CD4-positive, CD25-positive, alpha-beta regulatory T cell (primary cell): Measurements from ENCODE around the gene DNTT. TPM values are rescaled to one million over a fixed set of nuclear protein-coding genes. Genes with fewer than 3 reads are reported as not detected.
A peak's percentile ranks its signal among the peaks of the same experiment; 100 is the strongest.

ENCODE experiments used
- ATAC-seq, 2 donors: fragments of 150-1000 bp; cut with Tn5 transposase; one replicate each; pipeline ENCODE4 v1.10.0; 2021; ENCODE audit warnings: low read depth in 2 of 2, moderate number of reproducible peaks in 2 of 2, moderate library complexity in 1 of 2
- DNase-seq, 3 donors: peaks; one replicate each; pipeline versions ENCODE4 v3.0.0 to v3.0.0-alpha.2; 2012 to 2022; ENCODE audit warnings: mixed read lengths in 1 of 3
- H3K27ac ChIP-seq: one replicate; pipeline ENCODE4 v1.7.0; 2013; ENCODE audit warnings: mild to moderate bottlenecking, low read length; ENCODE audit not compliant: insufficient read depth, poor library complexity, severe bottlenecking
- H3K27me3 ChIP-seq: one replicate; pipeline ENCODE4 v1.7.0; 2013; ENCODE audit warnings: low read length; ENCODE audit not compliant: control insufficient read depth, insufficient read depth
- H3K36me3 ChIP-seq: one replicate; pipeline ENCODE4 v1.7.0; 2013; ENCODE audit warnings: mild to moderate bottlenecking, low read length, moderate library complexity; ENCODE audit not compliant: control insufficient read depth, insufficient read depth
- H3K4me1 ChIP-seq: 2 replicates; pipeline ENCODE4 v1.7.0; 2013; ENCODE audit warnings: mild to moderate bottlenecking, low read length; ENCODE audit not compliant: insufficient read depth, control insufficient read depth, poor library complexity, severe bottlenecking
- H3K4me3 ChIP-seq: one replicate; pipeline ENCODE4 v1.7.0; 2013; ENCODE audit warnings: low read depth, mild to moderate bottlenecking, low read length, moderate library complexity
- H3K9me3 ChIP-seq, 2 experiments: 1 replicate in 1 of 2; 2 replicates in 1 of 2; pipeline ENCODE4 v1.7.0; 2013; ENCODE audit warnings: low read length in 2 of 2, mild to moderate bottlenecking in 1 of 2, moderate library complexity in 1 of 2; ENCODE audit not compliant: control insufficient read depth in 2 of 2
- H3K27ac Mint-ChIP-seq, 3 donors: one replicate each; pipeline ENCODE4 v1.8.0; 2020 to 2022; ENCODE audit warnings: mild to moderate bottlenecking in 3 of 3, mixed read lengths in 3 of 3, moderate library complexity in 2 of 3
- H3K27me3 Mint-ChIP-seq: one replicate; pipeline ENCODE4 v1.8.0; 2022; ENCODE audit warnings: mild to moderate bottlenecking, mixed read lengths
- H3K36me3 Mint-ChIP-seq: one replicate; pipeline ENCODE4 v1.8.0; 2020; ENCODE audit warnings: mixed read lengths
- H3K4me1 Mint-ChIP-seq, 4 donors: one replicate each; pipeline ENCODE4 v1.8.0; 2020 to 2022; ENCODE audit warnings: mixed read lengths in 4 of 4, mild to moderate bottlenecking in 1 of 4
- H3K4me3 Mint-ChIP-seq, 4 donors: one replicate each; pipeline ENCODE4 v1.8.0; 2020 to 2022; ENCODE audit warnings: mild to moderate bottlenecking in 4 of 4, mixed read lengths in 4 of 4, moderate library complexity in 3 of 4
- H3K9me3 Mint-ChIP-seq, 7 donors: one replicate each; pipeline ENCODE4 v1.8.0; 2020 to 2022; ENCODE audit warnings: mixed read lengths in 7 of 7, mild to moderate bottlenecking in 3 of 7, moderate library complexity in 2 of 7
- polyA plus RNA-seq, 4 donors: library from polyadenylated mRNA; unstranded; fragments of 300-500 nt; fragmentation: Illumina TruSeq; gene quantifications; one replicate each; pipeline ENCODE4 v1.2.3, GENCODE V29; 2021
- total RNA-seq: library from RNA; stranded (reverse); gene quantifications from one replicate; pipeline ENCODE4 v1.2.3, GENCODE V29; 2022

The DNTT gene
- total and polyA plus RNA-seq, 5 donors from 2014 or later = 0.24 TPM; not detected in 4

- Histone ChIP-seq H3K27me3 (peaks cover 7% of the 10 kb centered on the region), H3K4me1 (no peaks in the 10 kb centered on the region), H3K4me3 (no peak overlapping the region), H3K27ac (no peak overlapping the region), H3K36me3 (no peaks in the 10 kb centered on the region), H3K9me3 (no peaks in the 10 kb centered on the region)
- H3K9me3 Mint-ChIP-seq = peaks cover 0 to 4% (median 0%) of the 10 kb centered on the region in 7 donors
- H3K27ac Mint-ChIP-seq = no peak overlapping the region
- DNase-seq = no peak
- no peak for ATAC-seq
- peaks cover 21% of the 10 kb centered on the region for H3K27me3 Mint-ChIP-seq
- no peaks in the 10 kb centered on the region for H3K4me1 Mint-ChIP-seq
- no peak overlapping the region for H3K4me3 Mint-ChIP-seq
- H3K36me3 Mint-ChIP-seq = no peaks in the 10 kb centered on the region
Observed at GRCh38 chr10:96357038-96357620, 52.9 kb downstream of the DNTT start.

GRCh38 chr10:96358851-96359540 lies 54.8 kb downstream of the DNTT start, which contains the start of gene OPALIN:
Gene OPALIN, minus strand, starts transcription at chr10:96359002. Its CDS starts 106 bp downstream, at chr10:96358896.
- no peak within 1 kb of the TSS for H3K27ac Mint-ChIP-seq
- Histone ChIP-seq H3K9me3 (no peaks in the 10 kb centered on the region), H3K4me3 (no peak within 1 kb of the TSS), H3K4me1 (no peaks in the 10 kb centered on the region), H3K36me3 (no peaks in the 10 kb centered on the region), H3K27me3 (peaks cover 7% of the 10 kb centered on the region), H3K27ac (no peak within 1 kb of the TSS)
- H3K27me3 Mint-ChIP-seq = peaks cover 22% of the 10 kb centered on the region
- ATAC-seq (no peak), DNase-seq (no peak)
- H3K36me3 Mint-ChIP-seq = no peaks in the 10 kb centered on the region
- peaks cover 0 to 5% (median 0%) of the 10 kb centered on the region in 7 donors for H3K9me3 Mint-ChIP-seq
- no peaks in the 10 kb centered on the region for H3K4me1 Mint-ChIP-seq
- no peak within 1 kb of the TSS for H3K4me3 Mint-ChIP-seq

GRCh38 chr10:96359616-96360015 lies 55.4 kb downstream of the DNTT start:
- ATAC-seq = no peak

GRCh38 chr10:96360331-96360730 lies 56.1 kb downstream of the DNTT start:
- Mint-ChIP-seq H3K36me3 (no peaks in the 10 kb centered on the region), H3K27ac (no peak overlapping the region), H3K9me3 (peaks cover 0 to 2% (median 0%) of the 10 kb centered on the region in 7 donors), H3K4me1 (no peaks in the 10 kb centered on the region), H3K27me3 (peaks cover 22% of the 10 kb centered on the region), H3K4me3 (peak overlapping the region in 1 of 4 donors; percentile 79)
- DNase-seq (no peak), ATAC-seq (no peak)
- H3K27ac ChIP-seq = no peak overlapping the region
- H3K36me3 ChIP-seq = no peaks in the 10 kb centered on the region
- H3K27me3 ChIP-seq = peaks cover 7% of the 10 kb centered on the region
- no peak overlapping the region for H3K4me3 ChIP-seq
- no peaks in the 10 kb centered on the region for H3K4me1 ChIP-seq
- H3K9me3 ChIP-seq = no peaks in the 10 kb centered on the region

More at GRCh38 chr10:96359616-96360015, 55.4 kb downstream of the DNTT start:
- no peak for DNase-seq
- no peaks in the 10 kb centered on the region for H3K4me1 ChIP-seq
- Mint-ChIP-seq H3K27me3 (peaks cover 22% of the 10 kb centered on the region), H3K27ac (no peak overlapping the region), H3K4me3 (no peak overlapping the region), H3K36me3 (no peaks in the 10 kb centered on the region), H3K4me1 (no peaks in the 10 kb centered on the region), H3K9me3 (peaks cover 0 to 5% (median 0%) of the 10 kb centered on the region in 7 donors)
- H3K36me3 ChIP-seq = no peaks in the 10 kb centered on the region
- H3K27ac ChIP-seq = no peak overlapping the region
- H3K27me3 ChIP-seq = peaks cover 7% of the 10 kb centered on the region
- no peak overlapping the region for H3K4me3 ChIP-seq
- H3K9me3 ChIP-seq = no peaks in the 10 kb centered on the region

GRCh38 chr10:96360766-96361165 lies 56.5 kb downstream of the DNTT start:
- Histone ChIP-seq H3K36me3 (no peaks in the 10 kb centered on the region), H3K27me3 (peaks cover 7% of the 10 kb centered on the region), H3K4me3 (no peak overlapping the region), H3K4me1 (no peaks in the 10 kb centered on the region), H3K27ac (no peak overlapping the region), H3K9me3 (no peaks in the 10 kb centered on the region)
- no peaks in the 10 kb centered on the region for H3K36me3 Mint-ChIP-seq
- H3K4me3 Mint-ChIP-seq = peak overlapping the region in 1 of 4 donors; percentile 79
- ATAC-seq (no peak), DNase-seq (no peak)
- H3K27ac Mint-ChIP-seq = no peak overlapping the region
- H3K27me3 Mint-ChIP-seq = peaks cover 24% of the 10 kb centered on the region
- H3K4me1 Mint-ChIP-seq = no peaks in the 10 kb centered on the region
- peaks cover 0 to 2% (median 0%) of the 10 kb centered on the region in 7 donors for H3K9me3 Mint-ChIP-seq

- H3K27ac ChIP-seq = no peak overlapping the region
- Mint-ChIP-seq H3K9me3 (peaks cover 0 to 2% (median 0%) of the 10 kb centered on the region in 7 donors), H3K27me3 (peaks cover 12% of the 10 kb centered on the region), H3K36me3 (no peaks in the 10 kb centered on the region), H3K4me3 (no peak overlapping the region), H3K27ac (no peak overlapping the region), H3K4me1 (no peaks in the 10 kb centered on the region)
- no peaks in the 10 kb centered on the region for H3K36me3 ChIP-seq
- ATAC-seq = no peak
- H3K27me3 ChIP-seq = no peaks in the 10 kb centered on the region
- no peak overlapping the region for H3K4me3 ChIP-seq
- H3K4me1 ChIP-seq = no peaks in the 10 kb centered on the region
- DNase-seq = no peak
- H3K9me3 ChIP-seq = no peaks in the 10 kb centered on the region
Observed at GRCh38 chr10:96365571-96365970, 61.3 kb downstream of the DNTT start.

GRCh38 chr10:96366508-96366907 lies 62.3 kb downstream of the DNTT start:
- no peaks in the 10 kb centered on the region for H3K27me3 ChIP-seq
- Mint-ChIP-seq H3K27me3 (peaks cover 12% of the 10 kb centered on the region), H3K9me3 (peaks cover 0 to 2% (median 0%) of the 10 kb centered on the region in 7 donors), H3K36me3 (no peaks in the 10 kb centered on the region), H3K4me3 (no peak overlapping the region), H3K4me1 (no peaks in the 10 kb centered on the region), H3K27ac (no peak overlapping the region)
- H3K4me3 ChIP-seq = no peak overlapping the region
- no peaks in the 10 kb centered on the region for H3K36me3 ChIP-seq
- DNase-seq = no peak
- no peak for ATAC-seq
- no peak overlapping the region for H3K27ac ChIP-seq
- H3K4me1 ChIP-seq = no peaks in the 10 kb centered on the region
- H3K9me3 ChIP-seq = no peaks in the 10 kb centered on the region

GRCh38 chr10:96367470-96367869 lies 63.2 kb downstream of the DNTT start:
- H3K4me3 ChIP-seq = no peak overlapping the region
- H3K4me1 ChIP-seq = no peaks in the 10 kb centered on the region
- H3K36me3 ChIP-seq = no peaks in the 10 kb centered on the region
- peaks cover 16% of the 10 kb centered on the region for H3K27me3 Mint-ChIP-seq
- DNase-seq (no peak), ATAC-seq (no peak)
- H3K9me3 Mint-ChIP-seq = peaks cover 0 to 2% (median 0%) of the 10 kb centered on the region in 7 donors
- H3K4me3 Mint-ChIP-seq = no peak overlapping the region
- H3K36me3 Mint-ChIP-seq = no peaks in the 10 kb centered on the region
- H3K27ac Mint-ChIP-seq = no peak overlapping the region
- no peaks in the 10 kb centered on the region for H3K4me1 Mint-ChIP-seq
- no peaks in the 10 kb centered on the region for H3K9me3 ChIP-seq
- H3K27ac ChIP-seq = no peak overlapping the region
- peaks cover 2% of the 10 kb centered on the region for H3K27me3 ChIP-seq
